ENCODE measurements around the gene DAB2IP.

The DAB2IP gene

GRCh38 chr9:121819428-121820231 is 168.2 kb downstream of the DAB2IP start:
- H3K27ac ChIP-seq (ENCODE audit: insufficient read depth, low read length, poor library complexity, severe bottlenecking) = no peak overlapping the region
- H3K4me3 ChIP-seq (ENCODE audit: insufficient read depth, low read depth, low read length, poor library complexity, severe bottlenecking) = no peak overlapping the region
- H3K4me1 ChIP-seq (ENCODE audit: control insufficient read depth, insufficient read depth, low read length, poor library complexity, severe bottlenecking) = no peaks in the 10 kb centered on the region
- DNase-seq = no peak
- H3K27me3 ChIP-seq (replicated peaks; ENCODE audit: control insufficient read depth, insufficient read depth, low read length, poor library complexity, severe bottlenecking) = no peaks in the 10 kb centered on the region
- no peaks in the 10 kb centered on the region for H3K36me3 ChIP-seq (ENCODE audit: control insufficient read depth, insufficient read depth, low read length)
- no peaks in the 10 kb centered on the region for H3K9me3 ChIP-seq (ENCODE audit: control insufficient read depth, low read length)

GRCh38 chr9:121820286-121821005 is 169.0 kb downstream of the DAB2IP start:
- DNase-seq = no peak
- Histone ChIP-seq H3K9me3 (ENCODE audit: control insufficient read depth, low read length) (no peaks in the 10 kb centered on the region), H3K27me3 (replicated peaks; ENCODE audit: control insufficient read depth, insufficient read depth, low read length, poor library complexity, severe bottlenecking) (no peaks in the 10 kb centered on the region), H3K27ac (ENCODE audit: insufficient read depth, low read length, poor library complexity, severe bottlenecking) (no peak overlapping the region), H3K36me3 (ENCODE audit: control insufficient read depth, insufficient read depth, low read length) (no peaks in the 10 kb centered on the region), H3K4me3 (ENCODE audit: insufficient read depth, low read depth, low read length, poor library complexity, severe bottlenecking) (no peak overlapping the region), H3K4me1 (ENCODE audit: control insufficient read depth, insufficient read depth, low read length, poor library complexity, severe bottlenecking) (no peaks in the 10 kb centered on the region)

GRCh38 chr9:121821326-121821725 is 169.9 kb downstream of the DAB2IP start:
- no peaks in the 10 kb centered on the region for H3K4me1 ChIP-seq (ENCODE audit: control insufficient read depth, insufficient read depth, low read length, poor library complexity, severe bottlenecking)
- no peaks in the 10 kb centered on the region for H3K27me3 ChIP-seq (replicated peaks; ENCODE audit: control insufficient read depth, insufficient read depth, low read length, poor library complexity, severe bottlenecking)
- no peaks in the 10 kb centered on the region for H3K9me3 ChIP-seq (ENCODE audit: control insufficient read depth, low read length)
- no peaks in the 10 kb centered on the region for H3K36me3 ChIP-seq (ENCODE audit: control insufficient read depth, insufficient read depth, low read length)
- no peak overlapping the region for H3K27ac ChIP-seq (ENCODE audit: insufficient read depth, low read length, poor library complexity, severe bottlenecking)
- no peak for DNase-seq
- no peak overlapping the region for H3K4me3 ChIP-seq (ENCODE audit: insufficient read depth, low read depth, low read length, poor library complexity, severe bottlenecking)

- Histone ChIP-seq H3K27ac (ENCODE audit: insufficient read depth, low read length, poor library complexity, severe bottlenecking) (no peak overlapping the region), H3K4me3 (ENCODE audit: insufficient read depth, low read depth, low read length, poor library complexity, severe bottlenecking) (no peak overlapping the region), H3K36me3 (ENCODE audit: control insufficient read depth, insufficient read depth, low read length) (no peaks in the 10 kb centered on the region), H3K27me3 (replicated peaks; ENCODE audit: control insufficient read depth, insufficient read depth, low read length, poor library complexity, severe bottlenecking) (no peaks in the 10 kb centered on the region), H3K4me1 (ENCODE audit: control insufficient read depth, insufficient read depth, low read length, poor library complexity, severe bottlenecking) (no peaks in the 10 kb centered on the region), H3K9me3 (ENCODE audit: control insufficient read depth, low read length) (no peaks in the 10 kb centered on the region)
- DNase-seq = no peak
Measured at GRCh38 chr9:121822093-121823085, 171.0 kb downstream of the DAB2IP start.

- DNase-seq = no peak
- Histone ChIP-seq H3K4me1 (ENCODE audit: control insufficient read depth, insufficient read depth, low read length, poor library complexity, severe bottlenecking) (no peaks in the 10 kb centered on the region), H3K4me3 (ENCODE audit: insufficient read depth, low read depth, low read length, poor library complexity, severe bottlenecking) (no peak overlapping the region), H3K27me3 (replicated peaks; ENCODE audit: control insufficient read depth, insufficient read depth, low read length, poor library complexity, severe bottlenecking) (no peaks in the 10 kb centered on the region), H3K36me3 (ENCODE audit: control insufficient read depth, insufficient read depth, low read length) (no peaks in the 10 kb centered on the region), H3K27ac (ENCODE audit: insufficient read depth, low read length, poor library complexity, severe bottlenecking) (no peak overlapping the region), H3K9me3 (ENCODE audit: control insufficient read depth, low read length) (no peaks in the 10 kb centered on the region)
Measured at GRCh38 chr9:121823451-121824169, 172.2 kb downstream of the DAB2IP start.

GRCh38 chr9:121824651-121825030 is 173.2 kb downstream of the DAB2IP start:
- Histone ChIP-seq H3K27ac (ENCODE audit: insufficient read depth, low read length, poor library complexity, severe bottlenecking) (no peak overlapping the region), H3K4me3 (ENCODE audit: insufficient read depth, low read depth, low read length, poor library complexity, severe bottlenecking) (no peak overlapping the region), H3K4me1 (ENCODE audit: control insufficient read depth, insufficient read depth, low read length, poor library complexity, severe bottlenecking) (no peaks in the 10 kb centered on the region), H3K36me3 (ENCODE audit: control insufficient read depth, insufficient read depth, low read length) (no peaks in the 10 kb centered on the region), H3K27me3 (replicated peaks; ENCODE audit: control insufficient read depth, insufficient read depth, low read length, poor library complexity, severe bottlenecking) (no peaks in the 10 kb centered on the region), H3K9me3 (ENCODE audit: control insufficient read depth, low read length) (no peaks in the 10 kb centered on the region)
- no peak for DNase-seq

- Histone ChIP-seq H3K27ac (ENCODE audit: insufficient read depth, low read length, poor library complexity, severe bottlenecking) (no peak overlapping the region), H3K27me3 (replicated peaks; ENCODE audit: control insufficient read depth, insufficient read depth, low read length, poor library complexity, severe bottlenecking) (no peaks in the 10 kb centered on the region), H3K9me3 (ENCODE audit: control insufficient read depth, low read length) (no peaks in the 10 kb centered on the region), H3K4me3 (ENCODE audit: insufficient read depth, low read depth, low read length, poor library complexity, severe bottlenecking) (no peak overlapping the region), H3K4me1 (ENCODE audit: control insufficient read depth, insufficient read depth, low read length, poor library complexity, severe bottlenecking) (no peaks in the 10 kb centered on the region), H3K36me3 (ENCODE audit: control insufficient read depth, insufficient read depth, low read length) (no peaks in the 10 kb centered on the region)
- no peak for DNase-seq
Measured at GRCh38 chr9:121825031-121825691, 173.7 kb downstream of the DAB2IP start.

- Histone ChIP-seq H3K27me3 (replicated peaks; ENCODE audit: control insufficient read depth, insufficient read depth, low read length, poor library complexity, severe bottlenecking) (no peaks in the 10 kb centered on the region), H3K9me3 (ENCODE audit: control insufficient read depth, low read length) (no peaks in the 10 kb centered on the region), H3K36me3 (ENCODE audit: control insufficient read depth, insufficient read depth, low read length) (no peaks in the 10 kb centered on the region), H3K4me1 (ENCODE audit: control insufficient read depth, insufficient read depth, low read length, poor library complexity, severe bottlenecking) (no peaks in the 10 kb centered on the region), H3K4me3 (ENCODE audit: insufficient read depth, low read depth, low read length, poor library complexity, severe bottlenecking) (no peak overlapping the region), H3K27ac (ENCODE audit: insufficient read depth, low read length, poor library complexity, severe bottlenecking) (no peak overlapping the region)
- DNase-seq = no peak
Measured at GRCh38 chr9:121826711-121827110, 175.3 kb downstream of the DAB2IP start.

Measured in effector memory CD4-positive, alpha-beta T cell (primary cell).